K562 (cell line): ENCODE results near the gene RPTOR. TPM values are rescaled to one million over a fixed set of nuclear protein-coding genes. Genes with fewer than 3 reads are reported as not detected.

Experiments
- C11orf30 ChIP-seq: fragments of 450-650 bp; IDR thresholded peaks from 2 replicates; pipeline ENCODE4 v1.6.1; 2016; ENCODE audit warnings: low read depth, mild to moderate bottlenecking
- FOXA3 ChIP-seq, 2 experiments: fragments of 450-650 bp in 1 of 2; sonication (generic) in 1 of 2; formaldehyde crosslinking; IDR thresholded peaks in 1 of 2; conservative IDR thresholded peaks in 1 of 2; 2 replicates each; pipeline versions ENCODE4 v1.4.0 to v1.8.0; 2020 to 2022; ENCODE audit warnings: mild to moderate bottlenecking in 2 of 2, missing genetic modification reagents in 1 of 2
- JUND ChIP-seq, 2 experiments: IDR thresholded peaks; 2 replicates in 1 of 2; 3 replicates in 1 of 2; pipeline ENCODE4 v1.6.1; 2011; ENCODE audit warnings: borderline replicate concordance in 2 of 2, low read depth in 2 of 2, low read length in 2 of 2, improper control_type of control experiment in 1 of 2, missing biosample characterization in 1 of 2, missing genetic modification characterization in 1 of 2, missing genetic modification reagents in 1 of 2
- MEIS2 ChIP-seq: fragments of 450-650 bp; IDR thresholded peaks from 2 replicates; pipeline ENCODE4 v1.6.1; 2014; ENCODE audit warnings: mild to moderate bottlenecking; ENCODE audit not compliant: partially characterized antibody
- NFE2 ChIP-seq: IDR thresholded peaks from 2 replicates; pipeline ENCODE4 v1.6.1; 2014; ENCODE audit warnings: antibody characterized with exemption, low read depth
- POLR2A ChIP-seq: fragments of 450-650 bp; conservative IDR thresholded peaks from 2 replicates; pipeline ENCODE4 v1.6.1; 2016
- YY1 ChIP-seq, 3 experiments: IDR thresholded peaks; 2 replicates each; pipeline ENCODE4 v1.6.1; 2011; ENCODE audit warnings: low read length in 2 of 3, mild to moderate bottlenecking in 2 of 3, moderate library complexity in 2 of 3, borderline replicate concordance in 1 of 3, control low read depth in 1 of 3, low read depth in 1 of 3; ENCODE audit not compliant: insufficient read depth in 3 of 3, insufficient replicate concordance in 2 of 3, control insufficient read depth in 1 of 3, insufficient read length in 1 of 3; ENCODE audit errors: extremely low read depth in 1 of 3
- ZEB2 ChIP-seq: fragments of 450-650 bp; IDR thresholded peaks from 2 replicates; pipeline ENCODE4 v1.6.1; 2016
- ZNF316 ChIP-seq: fragments of 450-650 bp; IDR thresholded peaks from 2 replicates; pipeline ENCODE4 v1.6.1; 2016
- polyA plus RNA-seq, 8 experiments: library from polyadenylated mRNA; depleted of rRNA in 4 of 8; stranded (reverse) in 5 of 8; unstranded in 3 of 8; fragments of >200 nt; fragmentation: Nextera tagmentation in 2 of 8; fragmentation: Illumina TruSeq in 1 of 8; extraction: Ambion mirVana in 2 of 8; extraction: Trizol in 1 of 8; gene quantifications; 2 replicates each; pipeline versions ENCODE4 v1.2.1 to v1.2.3, GENCODE V29; 2011 to 2014; ENCODE audit warnings: inconsistent platforms in 1 of 8, missing spikeins in 1 of 8
- total RNA-seq, 7 experiments: library from RNA; depleted of rRNA in 6 of 7; stranded (reverse); fragments of >200 nt in 6 of 7; fragmentation: Illumina TruSeq in 2 of 7; extraction: Trizol in 2 of 7; gene quantifications; 2 replicates each; pipeline versions ENCODE4 v1.2.1 to v1.2.3, GENCODE V29; 2011 to 2021; ENCODE audit warnings: low replicate concordance in 1 of 7
- TF ChIP-seq, protein P1 (sequence below): sonication (generic); formaldehyde crosslinking; IDR thresholded peaks from 2 replicates; pipeline ENCODE4 v1.8.0; 2022; ENCODE audit warnings: missing genetic modification reagents, mild to moderate bottlenecking, moderate library complexity, borderline replicate concordance

Gene RPTOR
- total and polyA plus RNA-seq, 9 of the 15 experiments (the other 6 are each of a cell fraction or from before 2014, with no cell fraction given) = 0.24 to 54.1 (median 10.2) TPM

DNA sequence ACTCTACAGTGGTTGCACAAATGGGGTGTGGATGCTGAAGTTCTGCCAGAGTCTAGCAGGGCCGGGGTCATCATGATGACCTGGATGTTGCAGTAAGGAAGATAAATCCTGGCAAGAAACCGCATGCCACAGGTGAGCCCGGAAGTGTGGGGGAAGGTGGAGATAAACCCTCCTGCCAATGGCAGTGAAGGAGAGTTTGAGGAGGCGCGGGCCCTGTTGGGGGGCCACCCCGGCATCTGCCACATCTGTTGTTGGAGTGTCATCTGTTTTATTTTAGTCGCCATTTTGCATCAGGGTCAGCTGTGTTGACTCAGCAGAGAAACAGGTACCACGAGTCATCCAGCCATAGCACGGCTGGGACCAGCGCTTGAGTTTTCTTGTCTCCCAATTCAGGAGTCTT lies 273.2 kb downstream of the RPTOR start (continued):
- peak; percentile 17; the same call in 1 of the 2 replicates for TF ChIP-seq C11orf30
- TF ChIP-seq FOXA3 (CRISPR knock-in tag; conservative IDR thresholded peaks at IDR 0.05 in 1 of 2, IDR thresholded peaks at IDR 0.05 in 1 of 2) = peak in 1 of 2 experiments; percentile 56; a peak in 1 of 4 replicates
- TF ChIP-seq, protein P1, sequence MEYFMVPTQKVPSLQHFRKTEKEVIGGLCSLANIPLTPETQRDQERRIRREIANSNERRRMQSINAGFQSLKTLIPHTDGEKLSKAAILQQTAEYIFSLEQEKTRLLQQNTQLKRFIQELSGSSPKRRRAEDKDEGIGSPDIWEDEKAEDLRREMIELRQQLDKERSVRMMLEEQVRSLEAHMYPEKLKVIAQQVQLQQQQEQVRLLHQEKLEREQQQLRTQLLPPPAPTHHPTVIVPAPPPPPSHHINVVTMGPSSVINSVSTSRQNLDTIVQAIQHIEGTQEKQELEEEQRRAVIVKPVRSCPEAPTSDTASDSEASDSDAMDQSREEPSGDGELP = peak; percentile 47; the same call in 1 of the 2 replicates
- 0 out of 2 replicates have a peak, but pooled peaks have one; percentile 24 for TF ChIP-seq NFE2
- TF ChIP-seq YY1 (IDR thresholded peaks at IDR 0.05; ENCODE audit: borderline replicate concordance in 1 of 3, control insufficient read depth in 1 of 3, extremely low read depth in 1 of 3, insufficient read depth in 3 of 3, insufficient read length in 1 of 3, insufficient replicate concordance in 2 of 3, low read depth in 1 of 3, low read length in 2 of 3) = peak in 1 of 3 experiments; percentile 14
- no peak for TF ChIP-seq MEIS2
- 0 out of 2 replicates have a peak, but pooled peaks have one; percentile 2 for TF ChIP-seq ZNF316
- TF ChIP-seq JUND (IDR thresholded peaks at IDR 0.05; ENCODE audit: borderline replicate concordance, low read depth, low read length) = peak; percentile 18; the same call in 1 of the 2 replicates
- TF ChIP-seq JUND (tag; IDR thresholded peaks at IDR 0.05; ENCODE audit: borderline replicate concordance, low read depth, low read length) = no peak
- peak; percentile 34; the same call in 1 of the 2 replicates for TF ChIP-seq ZEB2
- no peak for TF ChIP-seq POLR2A
